HepG2 (cell line): ENCODE measurements around the gene ERC1. TPM values are rescaled to one million over a fixed set of nuclear protein-coding genes. Genes with fewer than 3 reads are reported as not detected.

Experiments used
- ATAC-seq: fragments of 200-7000 bp; cut with Tn5 transposase; 3 replicates; pipeline ENCODE4 v1.9.1; 2020; ENCODE audit warnings: mild to moderate bottlenecking, moderate library complexity
- BruUV-seq: library from RNA; stranded (reverse); fragments of 400-500 nt; replicated peaks from 2 replicates; lab custom pipeline; 2021; lab: Mats Ljungman, UMichigan
- CTCF ChIA-PET: fragments of 300-600 bp; formaldehyde crosslinking; extraction: SDS; loops from one replicate; lab custom pipeline; 2021; ENCODE audit warnings: low total read pairs, inconsistent platforms, low intra/inter-chr PET ratio; lab: Yijun Ruan, JAX
- POLR2A ChIA-PET: fragments of 350-600 bp; sonication (Branson Sonifier 250); formaldehyde crosslinking; loops from one replicate; lab custom pipeline; 2020; ENCODE audit warnings: antibody characterized with exemption, inconsistent platforms; lab: Yijun Ruan, JAX
- DNase-seq: peaks from one replicate; pipeline ENCODE4 v3.0.0-alpha.2; 2015; ENCODE audit warnings: low spot score
- FAIRE-seq: peaks from 3 replicates; lab custom pipeline; 2011; peaks lifted over from hg19 to GRCh38; lab: Jason Lieb, UNC
- H2AFZ ChIP-seq: one replicate; pipeline ENCODE4 v1.6.1; 2011; ENCODE audit warnings: low read length, inconsistent platforms
- H3K27ac ChIP-seq: fragments of 300-600 bp; 3 replicates; pipeline ENCODE4 v1.8.0; 2011; ENCODE audit warnings: mixed run types, mild to moderate bottlenecking, mixed read lengths, low read length, inconsistent platforms; ENCODE audit not compliant: insufficient read depth; ENCODE audit errors: extremely low read length
- H3K27me3 ChIP-seq, 2 experiments: fragments of 200-600 bp in 1 of 2; 2 replicates in 1 of 2; 3 replicates in 1 of 2; pipeline versions ENCODE4 v1.6.0 to v1.8.0; 2011; ENCODE audit warnings: low read length in 2 of 2, mild to moderate bottlenecking in 2 of 2, moderate library complexity in 2 of 2, inconsistent platforms in 1 of 2; ENCODE audit not compliant: insufficient read depth in 2 of 2, control insufficient read depth in 1 of 2
- H3K36me3 ChIP-seq, 2 experiments: fragments of 200-600 bp in 1 of 2; replicated peaks in 1 of 2; 2 replicates in 1 of 2; 3 replicates in 1 of 2; pipeline versions ENCODE4 v1.5.1 to v1.8.0; 2011; ENCODE audit warnings: low read length in 2 of 2, inconsistent platforms in 1 of 2; ENCODE audit not compliant: insufficient read depth in 2 of 2, control insufficient read depth in 1 of 2
- H3K4me1 ChIP-seq: 2 replicates; pipeline ENCODE4 v1.5.1; 2012; ENCODE audit warnings: low read length, inconsistent platforms; ENCODE audit not compliant: insufficient read depth
- H3K4me2 ChIP-seq: 2 replicates; pipeline ENCODE4 v1.6.0; 2011; ENCODE audit warnings: low read depth, low read length, inconsistent platforms
- H3K4me3 ChIP-seq, 3 experiments: fragments of 200-600 bp in 1 of 3; sonication (generic), shearing (Covaris generic) in 1 of 3; replicated peaks in 1 of 3; 2 replicates each; pipeline ENCODE4 v1.5.1; 2011 to 2016; ENCODE audit warnings: low read length in 3 of 3, inconsistent platforms in 2 of 3, low read depth in 2 of 3, mild to moderate bottlenecking in 2 of 3, control low read depth in 1 of 3, mixed read lengths in 1 of 3; ENCODE audit not compliant: insufficient read depth in 1 of 3
- H3K79me2 ChIP-seq: one replicate; pipeline ENCODE4 v1.6.1; 2011; ENCODE audit warnings: low read length, inconsistent platforms; ENCODE audit not compliant: insufficient read depth
- H3K9ac ChIP-seq: 2 replicates; pipeline ENCODE4 v1.6.0; 2011; ENCODE audit warnings: mild to moderate bottlenecking, low read depth, low read length, inconsistent platforms; ENCODE audit not compliant: insufficient read depth
- H3K9me3 ChIP-seq: 2 replicates; pipeline ENCODE4 v1.5.1; 2012; ENCODE audit warnings: mild to moderate bottlenecking, low read length
- H4K20me1 ChIP-seq: 2 replicates; pipeline ENCODE4 v1.6.0; 2011; ENCODE audit warnings: inconsistent platforms, mild to moderate bottlenecking, low read length, moderate library complexity; ENCODE audit not compliant: insufficient read depth
- HNRNPLL ChIP-seq: fragments of 200-400 bp; formaldehyde crosslinking; IDR thresholded peaks from 2 replicates; pipeline ENCODE4 v1.6.1; 2017; ENCODE audit warnings: mild to moderate bottlenecking, low read depth, low read length; ENCODE audit not compliant: poor library complexity, severe bottlenecking
- WGBS: methylation state at CpG from one replicate; pipeline ENCODE4 v1.1.6; 2017; ENCODE audit warnings: low lambda C conversion rate; 5-methylcytosine and 5-hydroxymethylcytosine counted together
- in situ Hi-C: cut with HindIII; loops from 2 replicates; pipeline ENCODE4 v1.10.0; 2017; ENCODE audit warnings: low pct_unique_long_range_greater_than_20kb; ENCODE audit not compliant: extremely low pct_ligation_motif_present
- intact Hi-C: fragments of 100-400 bp; cut with micrococcal nuclease; formaldehyde crosslinking; loops from one replicate; pipeline ENCODE4 v1.10.0; 2022; ENCODE audit not compliant: unreplicated experiment
- polyA plus RNA-seq, 8 experiments: library from polyadenylated mRNA; depleted of rRNA in 3 of 8; stranded (reverse) in 7 of 8; unstranded in 1 of 8; fragments of >200 nt; fragmentation: Illumina TruSeq in 4 of 8; extraction: Trizol in 4 of 8; gene quantifications; 2 replicates each; pipeline versions ENCODE4 v1.2.1 to v1.2.3, GENCODE V29; 2011 to 2016; ENCODE audit warnings: low read depth in 4 of 8, missing spikeins in 1 of 8, mixed read lengths in 1 of 8; ENCODE audit not compliant: insufficient read depth in 1 of 8
- total RNA-seq, 5 experiments: library from RNA; depleted of rRNA; stranded (reverse); fragments of >200 nt; fragmentation: Illumina TruSeq; extraction: Trizol; gene quantifications; 2 replicates each; pipeline ENCODE4 v1.2.3, GENCODE V29; 2016; ENCODE audit warnings: low read depth in 1 of 5
- TF ChIP-seq, protein P1 (sequence below): sonication (generic); formaldehyde crosslinking; IDR thresholded peaks from 2 replicates; pipeline ENCODE4 v1.5.1; 2020; ENCODE audit warnings: mild to moderate bottlenecking, missing genetic modification reagents, moderate library complexity

Gene ERC1
- total and polyA plus RNA-seq, 2 of the 13 experiments (the other 11 are each of a cell fraction or from before 2014, with no cell fraction given), result 6.1 to 12.4 TPM

DNA sequence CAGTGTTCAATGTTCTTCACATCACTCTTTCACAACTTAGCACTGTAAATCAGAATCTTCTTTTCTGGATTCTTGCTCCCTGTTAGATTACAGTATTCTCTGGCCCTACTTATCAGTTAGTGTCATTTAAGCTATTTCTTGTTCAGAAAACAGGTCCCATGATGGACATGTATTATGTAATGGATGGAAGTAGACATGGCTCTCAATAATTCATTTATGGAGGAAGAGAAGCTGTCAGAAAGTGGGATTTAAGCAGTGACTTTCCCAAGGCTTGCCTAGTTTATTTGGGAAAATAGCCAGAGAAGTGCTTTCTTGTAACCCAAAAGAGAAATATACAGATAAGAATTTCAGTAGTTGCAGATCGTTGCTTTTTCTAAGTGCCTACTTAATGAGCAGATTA lies 1.6 kb downstream of the ERC1 start:
- in situ Hi-C loops, result no loop called here

More for the DNA sequence above, 1.6 kb downstream of the ERC1 start:
- no peaks in the 10 kb centered on the region for H3K36me3 ChIP-seq
- H3K9me3 ChIP-seq, result no peaks in the 10 kb centered on the region
- CTCF ChIA-PET, result no interaction called here
- H3K79me2 ChIP-seq, result peaks cover 44% of the 10 kb centered on the region
- H3K27ac ChIP-seq, result no peak overlapping the region
- DNase-seq (no peak), ATAC-seq (no peak), FAIRE-seq (no peak)
- 84% methylated on average over 1 of the region's 1 CpG for WGBS
- no peaks in the 10 kb centered on the region for H4K20me1 ChIP-seq
- no TSS peak for BruUV-seq
- peak overlapping the region; percentile 78 for H3K4me2 ChIP-seq
- no peak for TF ChIP-seq HNRNPLL
- TF ChIP-seq, protein P1, sequence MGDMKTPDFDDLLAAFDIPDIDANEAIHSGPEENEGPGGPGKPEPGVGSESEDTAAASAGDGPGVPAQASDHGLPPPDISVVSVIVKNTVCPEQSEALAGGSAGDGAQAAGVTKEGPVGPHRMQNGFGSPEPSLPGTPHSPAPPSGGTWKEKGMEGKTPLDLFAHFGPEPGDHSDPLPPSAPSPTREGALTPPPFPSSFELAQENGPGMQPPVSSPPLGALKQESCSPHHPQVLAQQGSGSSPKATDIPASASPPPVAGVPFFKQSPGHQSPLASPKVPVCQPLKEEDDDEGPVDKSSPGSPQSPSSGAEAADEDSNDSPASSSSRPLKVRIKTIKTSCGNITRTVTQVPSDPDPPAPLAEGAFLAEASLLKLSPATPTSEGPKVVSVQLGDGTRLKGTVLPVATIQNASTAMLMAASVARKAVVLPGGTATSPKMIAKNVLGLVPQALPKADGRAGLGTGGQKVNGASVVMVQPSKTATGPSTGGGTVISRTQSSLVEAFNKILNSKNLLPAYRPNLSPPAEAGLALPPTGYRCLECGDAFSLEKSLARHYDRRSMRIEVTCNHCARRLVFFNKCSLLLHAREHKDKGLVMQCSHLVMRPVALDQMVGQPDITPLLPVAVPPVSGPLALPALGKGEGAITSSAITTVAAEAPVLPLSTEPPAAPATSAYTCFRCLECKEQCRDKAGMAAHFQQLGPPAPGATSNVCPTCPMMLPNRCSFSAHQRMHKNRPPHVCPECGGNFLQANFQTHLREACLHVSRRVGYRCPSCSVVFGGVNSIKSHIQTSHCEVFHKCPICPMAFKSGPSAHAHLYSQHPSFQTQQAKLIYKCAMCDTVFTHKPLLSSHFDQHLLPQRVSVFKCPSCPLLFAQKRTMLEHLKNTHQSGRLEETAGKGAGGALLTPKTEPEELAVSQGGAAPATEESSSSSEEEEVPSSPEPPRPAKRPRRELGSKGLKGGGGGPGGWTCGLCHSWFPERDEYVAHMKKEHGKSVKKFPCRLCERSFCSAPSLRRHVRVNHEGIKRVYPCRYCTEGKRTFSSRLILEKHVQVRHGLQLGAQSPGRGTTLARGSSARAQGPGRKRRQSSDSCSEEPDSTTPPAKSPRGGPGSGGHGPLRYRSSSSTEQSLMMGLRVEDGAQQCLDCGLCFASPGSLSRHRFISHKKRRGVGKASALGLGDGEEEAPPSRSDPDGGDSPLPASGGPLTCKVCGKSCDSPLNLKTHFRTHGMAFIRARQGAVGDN (CRISPR knock-in tag), result no peak
- peaks cover 50% of the 10 kb centered on the region for H3K4me1 ChIP-seq
- no peaks in the 10 kb centered on the region; a peak in 1 of 5 replicates for H3K27me3 ChIP-seq
- POLR2A ChIA-PET, result no interaction called here
- no peak overlapping the region for H2AFZ ChIP-seq
- peak overlapping the region; percentile 12 to 81 (median 62); a peak in 4 of 6 replicates for H3K4me3 ChIP-seq
- intact Hi-C loops, result loop anchor here (5.0 kb wide), 1 partner anchor 60 kb away; no protein-coding TSS in a partner anchor
- H3K9ac ChIP-seq, result peak overlapping the region; percentile 2; the same call in 1 of the 2 replicates
